Tibial nerve (tissue), 4 donors: Measurements from ENCODE around the gene THAP11. TPM values are rescaled to one million over a fixed set of nuclear protein-coding genes. Genes with fewer than 3 reads are reported as not detected.

Source experiments
- DNase-seq, 2 donors: peaks; one replicate each; pipeline ENCODE4 v3.0.0-alpha.2; 2019; ENCODE audit warnings: low spot score in 2 of 2
- H3K27ac ChIP-seq, 4 donors: fragments of 200-600 bp; sonication (generic) in 3 of 4; one replicate each; pipeline ENCODE4 v1.5.1; 2017 to 2019; ENCODE audit warnings: mild to moderate bottlenecking in 1 of 4
- H3K27me3 ChIP-seq, 2 donors: fragments of 200-600 bp; sonication (generic) in 1 of 2; one replicate each; pipeline versions ENCODE4 v1.5.1 to v1.6.0; 2017 to 2019
- H3K36me3 ChIP-seq, 3 donors: fragments of 200-600 bp; sonication (generic); one replicate each; pipeline ENCODE4 v1.5.1; 2018 to 2019
- H3K4me1 ChIP-seq, 4 donors: fragments of 200-600 bp; sonication (generic) in 3 of 4; one replicate each; pipeline ENCODE4 v1.5.1; 2017 to 2019
- H3K4me3 ChIP-seq, 4 donors: fragments of 200-600 bp; sonication (generic) in 3 of 4; one replicate each; pipeline ENCODE4 v1.5.1; 2017 to 2019; ENCODE audit warnings: mild to moderate bottlenecking in 1 of 4, moderate library complexity in 1 of 4
- H3K9me3 ChIP-seq, 4 donors: fragments of 200-600 bp; sonication (generic) in 3 of 4; one replicate each; pipeline ENCODE4 v1.5.1; 2017 to 2019
- CTCF ChIP-seq, 5 experiments: fragments of 200-600 bp in 3 of 5; fragments of 450-650 bp in 2 of 5; sonication (generic) in 3 of 5; IDR thresholded peaks; one replicate each; pipeline ENCODE4 v1.5.1; 2016 to 2019; ENCODE audit warnings: antibody characterized with exemption in 5 of 5, mild to moderate bottlenecking in 3 of 5, moderate library complexity in 2 of 5
- EP300 ChIP-seq, 2 donors: sonication (generic); formaldehyde crosslinking; IDR thresholded peaks; one replicate each; pipeline ENCODE4 v1.6.1; 2017; ENCODE audit warnings: antibody characterized with exemption in 2 of 2, mild to moderate bottlenecking in 1 of 2
- POLR2A ChIP-seq, 2 donors: fragments of 450-650 bp; IDR thresholded peaks; one replicate each; pipeline ENCODE4 v1.6.1; 2017; ENCODE audit warnings: antibody characterized with exemption in 2 of 2, mild to moderate bottlenecking in 2 of 2, moderate library complexity in 2 of 2
- WGBS, 2 donors: methylation state at CpG; one replicate each; pipeline ENCODE4 v1.1.5; 2018; 5-methylcytosine and 5-hydroxymethylcytosine counted together
- total RNA-seq, 4 donors: library from RNA; depleted of rRNA; stranded (reverse); fragments of >200 nt; gene quantifications; one replicate each; pipeline ENCODE4 v1.1.0, GENCODE V29; 2016

Gene THAP11
- total RNA-seq, 4 donors from 2014 or later, result 47.1 to 74.3 (median 60.9) TPM

DNA sequence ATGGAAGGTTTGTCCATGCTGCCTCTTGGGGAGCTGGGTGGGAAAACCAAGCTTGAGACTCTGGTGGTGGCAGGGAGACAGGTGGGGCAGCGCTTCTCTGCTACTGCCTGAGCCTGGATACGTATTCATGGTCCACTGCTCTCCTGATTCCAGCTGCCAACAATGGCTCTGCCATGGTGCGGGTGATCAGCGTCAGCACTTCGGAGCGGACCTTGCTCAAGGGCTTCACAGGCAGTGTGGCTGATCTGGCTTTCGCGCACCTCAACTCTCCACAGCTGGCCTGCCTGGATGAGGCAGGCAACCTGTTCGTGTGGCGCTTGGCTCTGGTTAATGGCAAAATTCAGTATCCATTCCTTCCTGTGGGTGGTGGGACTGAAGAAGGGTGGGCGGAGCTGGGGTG is 34.9 kb downstream of the THAP11 start:
- H3K36me3 ChIP-seq, result peaks cover 4 to 65% (median 46%) of the 10 kb centered on the region in 3 donors
- no peaks in the 10 kb centered on the region for H3K27me3 ChIP-seq
- H3K27ac ChIP-seq, result no peak overlapping the region
- H3K4me1 ChIP-seq, result peaks cover 0 to 39% (median 22%) of the 10 kb centered on the region in 4 donors
- TF ChIP-seq POLR2A (IDR thresholded peaks at IDR 0.05) (no peak), CTCF (IDR thresholded peaks at IDR 0.05) (no peak), EP300 (IDR thresholded peaks at IDR 0.05) (no peak)
- H3K9me3 ChIP-seq, result no peaks in the 10 kb centered on the region
- 94 to 97% methylated on average over 11 of the region's 11 CpGs for WGBS, 2 donors
- no peak overlapping the region for H3K4me3 ChIP-seq
- DNase-seq, result no peak

DNA sequence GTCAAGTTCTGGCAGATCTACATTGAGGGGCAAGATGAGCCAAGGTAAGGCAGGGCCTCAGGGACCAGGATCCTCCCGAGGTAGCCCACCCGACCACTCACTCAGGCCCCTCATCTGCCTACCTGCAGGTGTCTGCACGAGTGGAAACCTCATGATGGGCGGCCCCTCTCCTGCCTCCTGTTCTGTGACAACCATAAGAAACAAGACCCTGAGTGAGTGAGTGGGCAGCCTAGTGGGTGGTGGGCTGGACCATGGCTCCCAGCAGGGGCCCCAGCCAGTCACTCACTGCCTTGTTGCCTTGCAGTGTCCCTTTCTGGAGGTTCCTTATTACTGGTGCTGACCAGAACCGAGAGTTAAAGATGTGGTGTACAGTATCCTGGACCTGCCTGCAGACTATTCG is 36.1 kb downstream of the THAP11 start:
- TF ChIP-seq POLR2A (IDR thresholded peaks at IDR 0.05), result no peak
- no peak for TF ChIP-seq CTCF (IDR thresholded peaks at IDR 0.05)
- TF ChIP-seq EP300 (IDR thresholded peaks at IDR 0.05), result no peak
- DNase-seq, result no peak
- WGBS, 2 donors, result 88 to 95% methylated on average over 2 to 6 of the region's 6 CpGs
- no peaks in the 10 kb centered on the region for H3K9me3 ChIP-seq
- peaks cover 4 to 77% (median 49%) of the 10 kb centered on the region in 3 donors for H3K36me3 ChIP-seq
- H3K27me3 ChIP-seq, result no peaks in the 10 kb centered on the region
- no peak overlapping the region for H3K4me3 ChIP-seq
- peaks cover 0 to 32% (median 19%) of the 10 kb centered on the region in 4 donors for H3K4me1 ChIP-seq
- no peak overlapping the region for H3K27ac ChIP-seq

DNA sequence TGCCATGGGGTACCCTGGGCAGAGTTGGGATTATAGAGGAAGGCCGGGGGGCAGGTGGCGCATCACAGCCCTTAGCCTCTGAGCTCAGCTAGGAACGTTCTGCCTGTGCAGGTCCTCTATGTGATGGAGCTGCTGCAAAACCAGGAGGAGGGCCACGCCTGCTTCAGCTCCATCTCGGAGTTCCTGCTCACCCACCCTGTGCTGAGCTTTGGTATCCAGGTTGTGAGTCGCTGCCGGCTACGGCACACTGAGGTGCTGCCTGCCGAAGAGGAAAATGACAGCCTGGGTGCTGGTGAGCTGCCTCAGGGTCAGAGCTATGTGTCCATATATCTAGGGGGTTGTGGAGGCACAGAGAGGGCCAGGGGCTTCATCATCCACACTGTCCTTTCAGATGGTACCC is 36.7 kb downstream of the THAP11 start:
- Histone ChIP-seq H3K27me3 (no peaks in the 10 kb centered on the region), H3K4me1 (peaks cover 0 to 30% (median 15%) of the 10 kb centered on the region in 4 donors), H3K27ac (no peak overlapping the region), H3K36me3 (peaks cover 4 to 83% (median 49%) of the 10 kb centered on the region in 3 donors), H3K9me3 (no peaks in the 10 kb centered on the region), H3K4me3 (no peak overlapping the region)
- no peak for DNase-seq
- TF ChIP-seq POLR2A (IDR thresholded peaks at IDR 0.05), result no peak
- TF ChIP-seq EP300 (IDR thresholded peaks at IDR 0.05), result no peak
- TF ChIP-seq CTCF (IDR thresholded peaks at IDR 0.05), result no peak
- 84 to 94% methylated on average over 7 to 9 of the region's 9 CpGs for WGBS, 2 donors

- WGBS, 2 donors, result 86 to 87% methylated on average over 5 to 9 of the region's 12 CpGs
- H3K4me3 ChIP-seq, result no peak overlapping the region
Measured at GRCh38 chr16:67879462-67879861, 37.3 kb downstream of the THAP11 start.

DNA sequence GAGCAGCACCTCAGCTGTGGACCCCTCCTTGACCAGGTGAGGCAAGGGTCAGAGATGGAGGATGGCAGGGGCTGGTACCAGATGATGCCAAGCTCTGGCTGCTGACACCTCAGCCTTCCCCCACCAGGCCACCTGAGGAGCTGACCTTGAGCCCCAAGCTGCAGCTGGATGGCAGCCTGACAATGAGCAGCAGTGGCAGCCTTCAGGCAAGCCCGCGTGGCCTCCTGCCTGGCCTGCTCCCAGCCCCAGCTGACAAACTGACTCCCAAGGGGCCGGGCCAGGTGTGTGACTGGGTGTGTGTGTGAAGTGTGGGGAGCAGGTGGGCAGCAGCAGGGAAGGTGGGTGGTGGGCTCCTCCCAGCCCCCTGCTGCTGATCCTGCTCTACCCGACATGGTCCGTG is 37.8 kb downstream of the THAP11 start:
- whole genome bisulfite sequencing, 2 donors, result 87 to 90% methylated on average over 3 to 5 of the region's 5 CpGs
- peaks cover 0 to 30% (median 10%) of the 10 kb centered on the region in 4 donors for H3K4me1 ChIP-seq
- TF ChIP-seq POLR2A (IDR thresholded peaks at IDR 0.05) (no peak), EP300 (IDR thresholded peaks at IDR 0.05) (no peak), CTCF (IDR thresholded peaks at IDR 0.05) (no peak)
- no peaks in the 10 kb centered on the region for H3K27me3 ChIP-seq
- peaks cover 4 to 87% (median 49%) of the 10 kb centered on the region in 3 donors for H3K36me3 ChIP-seq
- no peak overlapping the region for H3K27ac ChIP-seq
- no peak for DNase-seq
- H3K9me3 ChIP-seq, result no peaks in the 10 kb centered on the region
- no peak overlapping the region for H3K4me3 ChIP-seq

More at GRCh38 chr16:67879462-67879861, 37.3 kb downstream of the THAP11 start:
- DNase-seq, result no peak
- Histone ChIP-seq H3K36me3 (peaks cover 4 to 87% (median 49%) of the 10 kb centered on the region in 3 donors), H3K27me3 (no peaks in the 10 kb centered on the region), H3K4me1 (peaks cover 0 to 30% (median 11%) of the 10 kb centered on the region in 4 donors), H3K9me3 (no peaks in the 10 kb centered on the region), H3K27ac (no peak overlapping the region)
- no peak for TF ChIP-seq POLR2A (IDR thresholded peaks at IDR 0.05)

DNA sequence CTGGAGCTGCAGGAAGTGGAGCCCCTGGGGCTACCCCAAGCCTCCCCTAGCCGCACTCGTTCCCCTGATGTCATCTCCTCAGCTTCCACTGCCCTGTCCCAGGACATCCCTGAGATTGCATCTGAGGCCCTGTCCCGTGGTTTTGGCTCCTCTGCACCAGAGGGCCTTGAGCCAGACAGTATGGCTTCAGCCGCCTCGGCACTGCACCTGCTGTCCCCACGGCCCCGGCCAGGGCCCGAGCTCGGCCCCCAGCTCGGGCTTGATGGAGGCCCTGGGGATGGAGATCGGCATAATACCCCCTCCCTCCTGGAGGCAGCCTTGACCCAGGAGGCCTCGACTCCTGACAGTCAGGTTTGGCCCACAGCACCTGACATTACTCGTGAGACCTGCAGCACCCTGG is 38.5 kb downstream of the THAP11 start:
- no peak for TF ChIP-seq POLR2A (IDR thresholded peaks at IDR 0.05)
- TF ChIP-seq EP300 (IDR thresholded peaks at IDR 0.05), result no peak
- no peak for TF ChIP-seq CTCF (IDR thresholded peaks at IDR 0.05)
- no peaks in the 10 kb centered on the region for H3K27me3 ChIP-seq
- no peak overlapping the region for H3K4me3 ChIP-seq
- DNase-seq, result no peak
- H3K4me1 ChIP-seq, result peaks cover 0 to 27% (median 8%) of the 10 kb centered on the region in 4 donors
- H3K9me3 ChIP-seq, result no peaks in the 10 kb centered on the region
- WGBS, 2 donors, result 90 to 92% methylated on average over 12 to 13 of the region's 13 CpGs
- H3K36me3 ChIP-seq, result peaks cover 4 to 89% (median 49%) of the 10 kb centered on the region in 3 donors
- no peak overlapping the region for H3K27ac ChIP-seq
